HEK293 (cell line): ENCODE results near the gene CD40.

Experiments used
- SETDB1 ChIP-seq: IDR thresholded peaks from one replicate; pipeline ENCODE4 v1.6.1; 2017; ENCODE audit warnings: mild to moderate bottlenecking, low read length, moderate library complexity, mixed read lengths; ENCODE audit not compliant: insufficient read length
- SP2 ChIP-seq: fragments of 450-650 bp; formaldehyde crosslinking; IDR thresholded peaks from 2 replicates; pipeline ENCODE4 v1.5.1; 2016; ENCODE audit warnings: missing biosample characterization, missing genetic modification characterization
- TCF7L2 ChIP-seq: IDR thresholded peaks from 2 replicates; pipeline ENCODE4 v1.6.1; 2011; ENCODE audit warnings: low read depth, mild to moderate bottlenecking, inconsistent platforms, low read length, moderate library complexity, borderline replicate concordance
- YY1 ChIP-seq: fragments of 450-650 bp; formaldehyde crosslinking; IDR thresholded peaks from 2 replicates; pipeline ENCODE4 v1.5.1; 2018; ENCODE audit warnings: missing biosample characterization, missing genetic modification characterization
- ZBTB1 ChIP-seq: fragments of 450-650 bp; formaldehyde crosslinking; IDR thresholded peaks from 2 replicates; pipeline ENCODE4 v1.5.1; 2016; ENCODE audit warnings: missing biosample characterization, missing genetic modification characterization
- ZBTB21 ChIP-seq: fragments of 450-650 bp; formaldehyde crosslinking; IDR thresholded peaks from 2 replicates; pipeline ENCODE4 v1.5.1; 2017; ENCODE audit warnings: missing biosample characterization, missing genetic modification characterization
- ZNF175 ChIP-seq: fragments of 450-650 bp; formaldehyde crosslinking; IDR thresholded peaks from 2 replicates; pipeline ENCODE4 v1.5.1; 2016; ENCODE audit warnings: missing biosample characterization, missing genetic modification characterization
- ZNF791 ChIP-seq: fragments of 450-650 bp; formaldehyde crosslinking; IDR thresholded peaks from 2 replicates; pipeline ENCODE4 v1.5.1; 2016; ENCODE audit warnings: missing biosample characterization, missing genetic modification characterization
- TF ChIP-seq, protein P1 (sequence below): fragments of 450-650 bp; formaldehyde crosslinking; IDR thresholded peaks from 2 replicates; pipeline ENCODE4 v1.5.1; 2016; ENCODE audit warnings: missing biosample characterization, missing genetic modification characterization
- TF ChIP-seq, protein P2 (sequence below): fragments of 450-650 bp; formaldehyde crosslinking; IDR thresholded peaks from 2 replicates; pipeline ENCODE4 v1.5.1; 2016; ENCODE audit warnings: missing biosample characterization, missing genetic modification characterization
- TF ChIP-seq, protein P3 (sequence below): fragments of 450-650 bp; formaldehyde crosslinking; IDR thresholded peaks from 2 replicates; pipeline ENCODE4 v1.5.1; 2016; ENCODE audit warnings: missing biosample characterization, missing genetic modification characterization, borderline replicate concordance
- TF ChIP-seq, protein P4 (sequence below): fragments of 450-650 bp; formaldehyde crosslinking; IDR thresholded peaks from 2 replicates; pipeline ENCODE4 v1.5.1; 2016; ENCODE audit warnings: missing biosample characterization, missing genetic modification characterization
- TF ChIP-seq, protein P5 (sequence below): fragments of 450-650 bp; formaldehyde crosslinking; IDR thresholded peaks from 2 replicates; pipeline ENCODE4 v1.5.1; 2016; ENCODE audit warnings: missing biosample characterization, missing genetic modification characterization
- TF ChIP-seq, protein P6 (sequence below): fragments of 450-650 bp; formaldehyde crosslinking; IDR thresholded peaks from 2 replicates; pipeline ENCODE4 v1.5.1; 2016; ENCODE audit warnings: missing biosample characterization, missing genetic modification characterization

DNA sequence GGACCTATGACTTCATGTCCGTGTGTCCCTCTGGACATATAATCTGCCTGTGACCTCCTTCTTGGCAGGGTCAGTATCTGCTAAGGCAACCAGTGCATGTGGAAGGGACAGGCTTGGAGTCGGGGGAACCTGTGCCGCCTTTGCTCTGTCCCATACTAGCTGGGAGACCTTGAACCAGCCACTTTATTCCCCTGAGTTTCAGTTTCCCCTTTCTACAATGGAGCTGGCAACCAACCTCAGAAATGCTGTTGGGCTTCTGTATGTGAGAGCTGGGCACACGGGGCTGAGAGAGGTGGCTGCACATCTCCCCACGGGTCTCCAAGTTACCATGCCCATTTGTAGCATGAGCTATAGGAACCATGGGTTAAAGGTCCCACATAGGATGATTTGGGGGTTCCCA, 53.8 kb downstream of the CD40 start:
- TF ChIP-seq, protein P1, sequence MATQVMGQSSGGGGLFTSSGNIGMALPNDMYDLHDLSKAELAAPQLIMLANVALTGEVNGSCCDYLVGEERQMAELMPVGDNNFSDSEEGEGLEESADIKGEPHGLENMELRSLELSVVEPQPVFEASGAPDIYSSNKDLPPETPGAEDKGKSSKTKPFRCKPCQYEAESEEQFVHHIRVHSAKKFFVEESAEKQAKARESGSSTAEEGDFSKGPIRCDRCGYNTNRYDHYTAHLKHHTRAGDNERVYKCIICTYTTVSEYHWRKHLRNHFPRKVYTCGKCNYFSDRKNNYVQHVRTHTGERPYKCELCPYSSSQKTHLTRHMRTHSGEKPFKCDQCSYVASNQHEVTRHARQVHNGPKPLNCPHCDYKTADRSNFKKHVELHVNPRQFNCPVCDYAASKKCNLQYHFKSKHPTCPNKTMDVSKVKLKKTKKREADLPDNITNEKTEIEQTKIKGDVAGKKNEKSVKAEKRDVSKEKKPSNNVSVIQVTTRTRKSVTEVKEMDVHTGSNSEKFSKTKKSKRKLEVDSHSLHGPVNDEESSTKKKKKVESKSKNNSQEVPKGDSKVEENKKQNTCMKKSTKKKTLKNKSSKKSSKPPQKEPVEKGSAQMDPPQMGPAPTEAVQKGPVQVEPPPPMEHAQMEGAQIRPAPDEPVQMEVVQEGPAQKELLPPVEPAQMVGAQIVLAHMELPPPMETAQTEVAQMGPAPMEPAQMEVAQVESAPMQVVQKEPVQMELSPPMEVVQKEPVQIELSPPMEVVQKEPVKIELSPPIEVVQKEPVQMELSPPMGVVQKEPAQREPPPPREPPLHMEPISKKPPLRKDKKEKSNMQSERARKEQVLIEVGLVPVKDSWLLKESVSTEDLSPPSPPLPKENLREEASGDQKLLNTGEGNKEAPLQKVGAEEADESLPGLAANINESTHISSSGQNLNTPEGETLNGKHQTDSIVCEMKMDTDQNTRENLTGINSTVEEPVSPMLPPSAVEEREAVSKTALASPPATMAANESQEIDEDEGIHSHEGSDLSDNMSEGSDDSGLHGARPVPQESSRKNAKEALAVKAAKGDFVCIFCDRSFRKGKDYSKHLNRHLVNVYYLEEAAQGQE, result no peak
- TF ChIP-seq, protein P2, sequence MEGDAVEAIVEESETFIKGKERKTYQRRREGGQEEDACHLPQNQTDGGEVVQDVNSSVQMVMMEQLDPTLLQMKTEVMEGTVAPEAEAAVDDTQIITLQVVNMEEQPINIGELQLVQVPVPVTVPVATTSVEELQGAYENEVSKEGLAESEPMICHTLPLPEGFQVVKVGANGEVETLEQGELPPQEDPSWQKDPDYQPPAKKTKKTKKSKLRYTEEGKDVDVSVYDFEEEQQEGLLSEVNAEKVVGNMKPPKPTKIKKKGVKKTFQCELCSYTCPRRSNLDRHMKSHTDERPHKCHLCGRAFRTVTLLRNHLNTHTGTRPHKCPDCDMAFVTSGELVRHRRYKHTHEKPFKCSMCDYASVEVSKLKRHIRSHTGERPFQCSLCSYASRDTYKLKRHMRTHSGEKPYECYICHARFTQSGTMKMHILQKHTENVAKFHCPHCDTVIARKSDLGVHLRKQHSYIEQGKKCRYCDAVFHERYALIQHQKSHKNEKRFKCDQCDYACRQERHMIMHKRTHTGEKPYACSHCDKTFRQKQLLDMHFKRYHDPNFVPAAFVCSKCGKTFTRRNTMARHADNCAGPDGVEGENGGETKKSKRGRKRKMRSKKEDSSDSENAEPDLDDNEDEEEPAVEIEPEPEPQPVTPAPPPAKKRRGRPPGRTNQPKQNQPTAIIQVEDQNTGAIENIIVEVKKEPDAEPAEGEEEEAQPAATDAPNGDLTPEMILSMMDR, result no peak
- TF ChIP-seq ZBTB1 (tag by site-specific recombination), result no peak
- TF ChIP-seq, protein P3, sequence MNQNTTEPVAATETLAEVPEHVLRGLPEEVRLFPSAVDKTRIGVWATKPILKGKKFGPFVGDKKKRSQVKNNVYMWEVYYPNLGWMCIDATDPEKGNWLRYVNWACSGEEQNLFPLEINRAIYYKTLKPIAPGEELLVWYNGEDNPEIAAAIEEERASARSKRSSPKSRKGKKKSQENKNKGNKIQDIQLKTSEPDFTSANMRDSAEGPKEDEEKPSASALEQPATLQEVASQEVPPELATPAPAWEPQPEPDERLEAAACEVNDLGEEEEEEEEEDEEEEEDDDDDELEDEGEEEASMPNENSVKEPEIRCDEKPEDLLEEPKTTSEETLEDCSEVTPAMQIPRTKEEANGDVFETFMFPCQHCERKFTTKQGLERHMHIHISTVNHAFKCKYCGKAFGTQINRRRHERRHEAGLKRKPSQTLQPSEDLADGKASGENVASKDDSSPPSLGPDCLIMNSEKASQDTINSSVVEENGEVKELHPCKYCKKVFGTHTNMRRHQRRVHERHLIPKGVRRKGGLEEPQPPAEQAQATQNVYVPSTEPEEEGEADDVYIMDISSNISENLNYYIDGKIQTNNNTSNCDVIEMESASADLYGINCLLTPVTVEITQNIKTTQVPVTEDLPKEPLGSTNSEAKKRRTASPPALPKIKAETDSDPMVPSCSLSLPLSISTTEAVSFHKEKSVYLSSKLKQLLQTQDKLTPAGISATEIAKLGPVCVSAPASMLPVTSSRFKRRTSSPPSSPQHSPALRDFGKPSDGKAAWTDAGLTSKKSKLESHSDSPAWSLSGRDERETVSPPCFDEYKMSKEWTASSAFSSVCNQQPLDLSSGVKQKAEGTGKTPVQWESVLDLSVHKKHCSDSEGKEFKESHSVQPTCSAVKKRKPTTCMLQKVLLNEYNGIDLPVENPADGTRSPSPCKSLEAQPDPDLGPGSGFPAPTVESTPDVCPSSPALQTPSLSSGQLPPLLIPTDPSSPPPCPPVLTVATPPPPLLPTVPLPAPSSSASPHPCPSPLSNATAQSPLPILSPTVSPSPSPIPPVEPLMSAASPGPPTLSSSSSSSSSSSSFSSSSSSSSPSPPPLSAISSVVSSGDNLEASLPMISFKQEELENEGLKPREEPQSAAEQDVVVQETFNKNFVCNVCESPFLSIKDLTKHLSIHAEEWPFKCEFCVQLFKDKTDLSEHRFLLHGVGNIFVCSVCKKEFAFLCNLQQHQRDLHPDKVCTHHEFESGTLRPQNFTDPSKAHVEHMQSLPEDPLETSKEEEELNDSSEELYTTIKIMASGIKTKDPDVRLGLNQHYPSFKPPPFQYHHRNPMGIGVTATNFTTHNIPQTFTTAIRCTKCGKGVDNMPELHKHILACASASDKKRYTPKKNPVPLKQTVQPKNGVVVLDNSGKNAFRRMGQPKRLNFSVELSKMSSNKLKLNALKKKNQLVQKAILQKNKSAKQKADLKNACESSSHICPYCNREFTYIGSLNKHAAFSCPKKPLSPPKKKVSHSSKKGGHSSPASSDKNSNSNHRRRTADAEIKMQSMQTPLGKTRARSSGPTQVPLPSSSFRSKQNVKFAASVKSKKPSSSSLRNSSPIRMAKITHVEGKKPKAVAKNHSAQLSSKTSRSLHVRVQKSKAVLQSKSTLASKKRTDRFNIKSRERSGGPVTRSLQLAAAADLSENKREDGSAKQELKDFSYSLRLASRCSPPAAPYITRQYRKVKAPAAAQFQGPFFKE, result no peak
- no peak for TF ChIP-seq SETDB1
- TF ChIP-seq, protein P4, sequence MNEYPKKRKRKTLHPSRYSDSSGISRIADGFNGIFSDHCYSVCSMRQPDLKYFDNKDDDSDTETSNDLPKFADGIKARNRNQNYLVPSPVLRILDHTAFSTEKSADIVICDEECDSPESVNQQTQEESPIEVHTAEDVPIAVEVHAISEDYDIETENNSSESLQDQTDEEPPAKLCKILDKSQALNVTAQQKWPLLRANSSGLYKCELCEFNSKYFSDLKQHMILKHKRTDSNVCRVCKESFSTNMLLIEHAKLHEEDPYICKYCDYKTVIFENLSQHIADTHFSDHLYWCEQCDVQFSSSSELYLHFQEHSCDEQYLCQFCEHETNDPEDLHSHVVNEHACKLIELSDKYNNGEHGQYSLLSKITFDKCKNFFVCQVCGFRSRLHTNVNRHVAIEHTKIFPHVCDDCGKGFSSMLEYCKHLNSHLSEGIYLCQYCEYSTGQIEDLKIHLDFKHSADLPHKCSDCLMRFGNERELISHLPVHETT (tag by site-specific recombination), result no peak
- TF ChIP-seq SP2 (tag by site-specific recombination), result no peak
- TF ChIP-seq YY1 (tag by site-specific recombination), result no peak
- TF ChIP-seq ZBTB21 (tag by site-specific recombination), result no peak
- no peak for TF ChIP-seq ZNF175 (tag by site-specific recombination)
- no peak for TF ChIP-seq TCF7L2
- TF ChIP-seq ZNF791 (tag by site-specific recombination), result no peak
- TF ChIP-seq, protein P5, sequence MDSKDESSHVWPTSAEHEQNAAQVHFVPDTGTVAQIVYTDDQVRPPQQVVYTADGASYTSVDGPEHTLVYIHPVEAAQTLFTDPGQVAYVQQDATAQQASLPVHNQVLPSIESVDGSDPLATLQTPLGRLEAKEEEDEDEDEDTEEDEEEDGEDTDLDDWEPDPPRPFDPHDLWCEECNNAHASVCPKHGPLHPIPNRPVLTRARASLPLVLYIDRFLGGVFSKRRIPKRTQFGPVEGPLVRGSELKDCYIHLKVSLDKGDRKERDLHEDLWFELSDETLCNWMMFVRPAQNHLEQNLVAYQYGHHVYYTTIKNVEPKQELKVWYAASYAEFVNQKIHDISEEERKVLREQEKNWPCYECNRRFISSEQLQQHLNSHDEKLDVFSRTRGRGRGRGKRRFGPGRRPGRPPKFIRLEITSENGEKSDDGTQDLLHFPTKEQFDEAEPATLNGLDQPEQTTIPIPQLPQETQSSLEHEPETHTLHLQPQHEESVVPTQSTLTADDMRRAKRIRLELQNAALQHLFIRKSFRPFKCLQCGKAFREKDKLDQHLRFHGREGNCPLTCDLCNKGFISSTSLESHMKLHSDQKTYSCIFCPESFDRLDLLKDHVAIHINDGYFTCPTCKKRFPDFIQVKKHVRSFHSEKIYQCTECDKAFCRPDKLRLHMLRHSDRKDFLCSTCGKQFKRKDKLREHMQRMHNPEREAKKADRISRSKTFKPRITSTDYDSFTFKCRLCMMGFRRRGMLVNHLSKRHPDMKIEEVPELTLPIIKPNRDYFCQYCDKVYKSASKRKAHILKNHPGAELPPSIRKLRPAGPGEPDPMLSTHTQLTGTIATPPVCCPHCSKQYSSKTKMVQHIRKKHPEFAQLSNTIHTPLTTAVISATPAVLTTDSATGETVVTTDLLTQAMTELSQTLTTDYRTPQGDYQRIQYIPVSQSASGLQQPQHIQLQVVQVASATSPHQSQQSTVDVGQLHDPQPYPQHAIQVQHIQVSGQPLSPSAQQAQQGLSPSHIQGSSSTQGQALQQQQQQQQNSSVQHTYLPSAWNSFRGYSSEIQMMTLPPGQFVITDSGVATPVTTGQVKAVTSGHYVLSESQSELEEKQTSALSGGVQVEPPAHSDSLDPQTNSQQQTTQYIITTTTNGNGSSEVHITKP (tag by site-specific recombination), result no peak
- TF ChIP-seq, protein P6, sequence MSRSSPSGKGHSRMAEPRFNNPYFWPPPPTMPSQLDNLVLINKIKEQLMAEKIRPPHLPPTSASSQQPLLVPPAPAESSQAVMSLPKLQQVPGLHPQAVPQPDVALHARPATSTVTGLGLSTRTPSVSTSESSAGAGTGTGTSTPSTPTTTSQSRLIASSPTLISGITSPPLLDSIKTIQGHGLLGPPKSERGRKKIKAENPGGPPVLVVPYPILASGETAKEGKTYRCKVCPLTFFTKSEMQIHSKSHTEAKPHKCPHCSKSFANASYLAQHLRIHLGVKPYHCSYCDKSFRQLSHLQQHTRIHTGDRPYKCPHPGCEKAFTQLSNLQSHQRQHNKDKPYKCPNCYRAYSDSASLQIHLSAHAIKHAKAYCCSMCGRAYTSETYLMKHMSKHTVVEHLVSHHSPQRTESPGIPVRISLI (tag by site-specific recombination), result no peak
